H1 (cell line): ENCODE results near the gene DGAT2. TPM values are rescaled to one million over a fixed set of nuclear protein-coding genes. Genes with fewer than 3 reads are reported as not detected.

Experiments used
- BCL11A ChIP-seq, 2 experiments: IDR thresholded peaks; one replicate each; pipeline ENCODE4 v1.6.1; 2011; ENCODE audit warnings: low read depth in 2 of 2, low read length in 2 of 2, mild to moderate bottlenecking in 2 of 2
- JUN ChIP-seq: IDR thresholded peaks from 2 replicates; pipeline ENCODE4 v1.6.1; 2011; ENCODE audit warnings: low read depth, mild to moderate bottlenecking, improper control_type of control experiment, low read length
- PHF8 ChIP-seq: fragments of 200-600 bp; sonication (generic); conservative IDR thresholded peaks from 2 replicates; pipeline ENCODE4 v1.7.1; 2012; ENCODE audit warnings: low read depth, mild to moderate bottlenecking, inconsistent platforms, low read length, moderate library complexity
- RXRA ChIP-seq: IDR thresholded peaks from 2 replicates; pipeline ENCODE4 v1.6.1; 2011; ENCODE audit warnings: low read depth, mild to moderate bottlenecking, low read length, moderate library complexity; ENCODE audit not compliant: insufficient read depth
- polyA plus RNA-seq, 7 experiments: library from polyadenylated mRNA; depleted of rRNA in 3 of 7; stranded (reverse) in 5 of 7; unstranded in 2 of 7; fragments of >200 nt in 5 of 7; fragments of 200-250 nt in 2 of 7; gene quantifications; 1 replicate in 5 of 7; 2 replicates in 1 of 7; 4 replicates in 1 of 7; pipeline versions ENCODE4 v1.2.1 to v1.2.3, GENCODE V29; 2011 to 2013; ENCODE audit warnings: missing spikeins in 2 of 7, mixed read lengths in 2 of 7
- total RNA-seq: library from RNA; stranded (reverse); fragmentation: NEBNext Ultra II Directional; extraction: Animal tissue kit (Norgen Biotek cat#: 25700); gene quantifications from 2 replicates; pipeline ENCODE4 v1.2.1, GENCODE V29; 2021
- TF ChIP-seq, protein P1 (sequence below): fragments of 300-600 bp; sonication (generic); IDR thresholded peaks from 2 replicates; pipeline ENCODE4 v1.7.1; 2012; ENCODE audit warnings: low read length, moderate library complexity, mild to moderate bottlenecking, inconsistent platforms; ENCODE audit not compliant: insufficient replicate concordance

DGAT2 gene
- total and polyA plus RNA-seq, 2 of the 8 experiments (the other 6 are each of a cell fraction or from before 2014, with no cell fraction given) = 3.2 to 5.9 TPM

DNA sequence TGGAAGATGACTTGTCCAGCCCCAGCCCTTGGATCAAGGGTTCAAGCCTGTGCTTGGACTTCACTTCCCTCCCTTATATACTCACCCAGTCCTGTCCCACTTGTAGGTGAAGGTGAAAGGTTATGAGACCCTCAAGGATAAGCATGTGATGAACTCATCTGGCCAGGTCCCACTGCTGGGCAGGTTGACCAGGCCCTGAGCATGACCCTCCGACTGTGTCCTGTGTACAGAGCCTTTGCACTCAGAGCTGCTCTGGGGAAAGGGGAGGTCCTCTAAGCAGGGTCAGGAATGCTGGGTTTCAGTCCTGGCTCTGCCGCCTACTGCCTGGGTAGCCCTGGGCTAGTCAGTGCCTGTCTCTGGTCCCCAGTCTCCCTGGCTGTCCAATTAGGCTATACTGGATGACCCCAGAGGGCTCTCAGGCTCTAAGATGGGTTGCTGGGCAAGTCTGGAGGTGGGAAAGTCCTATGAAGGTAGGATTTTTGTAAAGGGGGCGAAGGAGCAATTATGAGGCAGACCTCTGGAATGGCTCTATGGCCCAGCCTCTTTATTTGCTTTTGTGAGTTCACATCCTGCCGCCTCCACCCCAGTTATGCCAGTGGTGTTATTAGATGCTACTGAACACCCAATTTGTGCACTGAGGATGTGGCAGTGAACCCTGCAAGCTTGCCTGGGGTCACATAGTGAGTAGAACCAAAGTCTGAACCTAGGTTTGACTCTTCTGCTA, 14.1 kb downstream of the DGAT2 start (continued):
- TF ChIP-seq, protein P1, sequence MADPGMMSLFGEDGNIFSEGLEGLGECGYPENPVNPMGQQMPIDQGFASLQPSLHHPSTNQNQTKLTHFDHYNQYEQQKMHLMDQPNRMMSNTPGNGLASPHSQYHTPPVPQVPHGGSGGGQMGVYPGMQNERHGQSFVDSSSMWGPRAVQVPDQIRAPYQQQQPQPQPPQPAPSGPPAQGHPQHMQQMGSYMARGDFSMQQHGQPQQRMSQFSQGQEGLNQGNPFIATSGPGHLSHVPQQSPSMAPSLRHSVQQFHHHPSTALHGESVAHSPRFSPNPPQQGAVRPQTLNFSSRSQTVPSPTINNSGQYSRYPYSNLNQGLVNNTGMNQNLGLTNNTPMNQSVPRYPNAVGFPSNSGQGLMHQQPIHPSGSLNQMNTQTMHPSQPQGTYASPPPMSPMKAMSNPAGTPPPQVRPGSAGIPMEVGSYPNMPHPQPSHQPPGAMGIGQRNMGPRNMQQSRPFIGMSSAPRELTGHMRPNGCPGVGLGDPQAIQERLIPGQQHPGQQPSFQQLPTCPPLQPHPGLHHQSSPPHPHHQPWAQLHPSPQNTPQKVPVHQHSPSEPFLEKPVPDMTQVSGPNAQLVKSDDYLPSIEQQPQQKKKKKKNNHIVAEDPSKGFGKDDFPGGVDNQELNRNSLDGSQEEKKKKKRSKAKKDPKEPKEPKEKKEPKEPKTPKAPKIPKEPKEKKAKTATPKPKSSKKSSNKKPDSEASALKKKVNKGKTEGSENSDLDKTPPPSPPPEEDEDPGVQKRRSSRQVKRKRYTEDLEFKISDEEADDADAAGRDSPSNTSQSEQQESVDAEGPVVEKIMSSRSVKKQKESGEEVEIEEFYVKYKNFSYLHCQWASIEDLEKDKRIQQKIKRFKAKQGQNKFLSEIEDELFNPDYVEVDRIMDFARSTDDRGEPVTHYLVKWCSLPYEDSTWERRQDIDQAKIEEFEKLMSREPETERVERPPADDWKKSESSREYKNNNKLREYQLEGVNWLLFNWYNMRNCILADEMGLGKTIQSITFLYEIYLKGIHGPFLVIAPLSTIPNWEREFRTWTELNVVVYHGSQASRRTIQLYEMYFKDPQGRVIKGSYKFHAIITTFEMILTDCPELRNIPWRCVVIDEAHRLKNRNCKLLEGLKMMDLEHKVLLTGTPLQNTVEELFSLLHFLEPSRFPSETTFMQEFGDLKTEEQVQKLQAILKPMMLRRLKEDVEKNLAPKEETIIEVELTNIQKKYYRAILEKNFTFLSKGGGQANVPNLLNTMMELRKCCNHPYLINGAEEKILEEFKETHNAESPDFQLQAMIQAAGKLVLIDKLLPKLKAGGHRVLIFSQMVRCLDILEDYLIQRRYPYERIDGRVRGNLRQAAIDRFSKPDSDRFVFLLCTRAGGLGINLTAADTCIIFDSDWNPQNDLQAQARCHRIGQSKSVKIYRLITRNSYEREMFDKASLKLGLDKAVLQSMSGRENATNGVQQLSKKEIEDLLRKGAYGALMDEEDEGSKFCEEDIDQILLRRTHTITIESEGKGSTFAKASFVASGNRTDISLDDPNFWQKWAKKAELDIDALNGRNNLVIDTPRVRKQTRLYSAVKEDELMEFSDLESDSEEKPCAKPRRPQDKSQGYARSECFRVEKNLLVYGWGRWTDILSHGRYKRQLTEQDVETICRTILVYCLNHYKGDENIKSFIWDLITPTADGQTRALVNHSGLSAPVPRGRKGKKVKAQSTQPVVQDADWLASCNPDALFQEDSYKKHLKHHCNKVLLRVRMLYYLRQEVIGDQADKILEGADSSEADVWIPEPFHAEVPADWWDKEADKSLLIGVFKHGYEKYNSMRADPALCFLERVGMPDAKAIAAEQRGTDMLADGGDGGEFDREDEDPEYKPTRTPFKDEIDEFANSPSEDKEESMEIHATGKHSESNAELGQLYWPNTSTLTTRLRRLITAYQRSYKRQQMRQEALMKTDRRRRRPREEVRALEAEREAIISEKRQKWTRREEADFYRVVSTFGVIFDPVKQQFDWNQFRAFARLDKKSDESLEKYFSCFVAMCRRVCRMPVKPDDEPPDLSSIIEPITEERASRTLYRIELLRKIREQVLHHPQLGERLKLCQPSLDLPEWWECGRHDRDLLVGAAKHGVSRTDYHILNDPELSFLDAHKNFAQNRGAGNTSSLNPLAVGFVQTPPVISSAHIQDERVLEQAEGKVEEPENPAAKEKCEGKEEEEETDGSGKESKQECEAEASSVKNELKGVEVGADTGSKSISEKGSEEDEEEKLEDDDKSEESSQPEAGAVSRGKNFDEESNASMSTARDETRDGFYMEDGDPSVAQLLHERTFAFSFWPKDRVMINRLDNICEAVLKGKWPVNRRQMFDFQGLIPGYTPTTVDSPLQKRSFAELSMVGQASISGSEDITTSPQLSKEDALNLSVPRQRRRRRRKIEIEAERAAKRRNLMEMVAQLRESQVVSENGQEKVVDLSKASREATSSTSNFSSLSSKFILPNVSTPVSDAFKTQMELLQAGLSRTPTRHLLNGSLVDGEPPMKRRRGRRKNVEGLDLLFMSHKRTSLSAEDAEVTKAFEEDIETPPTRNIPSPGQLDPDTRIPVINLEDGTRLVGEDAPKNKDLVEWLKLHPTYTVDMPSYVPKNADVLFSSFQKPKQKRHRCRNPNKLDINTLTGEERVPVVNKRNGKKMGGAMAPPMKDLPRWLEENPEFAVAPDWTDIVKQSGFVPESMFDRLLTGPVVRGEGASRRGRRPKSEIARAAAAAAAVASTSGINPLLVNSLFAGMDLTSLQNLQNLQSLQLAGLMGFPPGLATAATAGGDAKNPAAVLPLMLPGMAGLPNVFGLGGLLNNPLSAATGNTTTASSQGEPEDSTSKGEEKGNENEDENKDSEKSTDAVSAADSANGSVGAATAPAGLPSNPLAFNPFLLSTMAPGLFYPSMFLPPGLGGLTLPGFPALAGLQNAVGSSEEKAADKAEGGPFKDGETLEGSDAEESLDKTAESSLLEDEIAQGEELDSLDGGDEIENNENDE = no peak
- TF ChIP-seq BCL11A (IDR thresholded peaks at IDR 0.05; ENCODE audit: low read depth in 2 of 2, low read length in 2 of 2) = no peak
- TF ChIP-seq JUN = no peak
- TF ChIP-seq PHF8 = no peak
- TF ChIP-seq RXRA = no peak
- TF ChIP-seq, all 59 proteins: peak for 0
